Measurements from ENCODE around the gene PCSK4.

- TF ChIP-seq CTCF (optimal IDR thresholded peaks at IDR 0.05 in 1 of 3, IDR thresholded peaks at IDR 0.05 in 1 of 3, conservative IDR thresholded peaks at IDR 0.05 in 1 of 3; ENCODE audit: extremely low read depth in 1 of 3, insufficient read depth in 2 of 3, low read length in 3 of 3) (no peak), EZH2 (IDR thresholded peaks at IDR 0.05; ENCODE audit: low read length) (no peak)
Observed at GRCh38 chr19:1487576-1488281, 2.4 kb downstream of the PCSK4 start.
